ENCODE data around the gene SCARF1.

SCARF1 gene

GRCh38 chr17:1629504-1630310 lies 15.8 kb downstream of the SCARF1 start:
- peak in 31 of 58 donors; percentile 12 to 65 (median 31) for DNase-seq

- peak; percentile 73 to 98 (median 96) for DNase-seq
Measured at GRCh38 chr17:1628856-1629503, 16.6 kb downstream of the SCARF1 start.

GRCh38 chr17:1627982-1628855 lies 17.3 kb downstream of the SCARF1 start, which contains the start of gene SLC43A2:
Gene SLC43A2 (minus strand): TSS chr17:1628834. CDS start chr17:1627874, 960 bp downstream.
- peak in 57 of 58 donors; percentile 39 to 91 (median 80) for DNase-seq

- peak in 16 of 58 donors; percentile 13 to 47 (median 32) for DNase-seq
Measured at GRCh38 chr17:1627182-1627981, 18.1 kb downstream of the SCARF1 start.

GRCh38 chr17:1626333-1626732 lies 19.2 kb downstream of the SCARF1 start:
- DNase-seq = no peak

GRCh38 chr17:1625581-1625980 lies 20.0 kb downstream of the SCARF1 start:
- no peak for DNase-seq

GRCh38 chr17:1625053-1625452 lies 20.5 kb downstream of the SCARF1 start:
- DNase-seq = no peak

- no peak for DNase-seq
Measured at GRCh38 chr17:1624650-1625049, 20.9 kb downstream of the SCARF1 start.

GRCh38 chr17:1623057-1623630 lies 22.4 kb downstream of the SCARF1 start:
- no peak for DNase-seq

GRCh38 chr17:1621273-1621954 lies 24.1 kb downstream of the SCARF1 start:
- DNase-seq = no peak

GRCh38 chr17:1620486-1620885 lies 25.0 kb downstream of the SCARF1 start:
- DNase-seq = no peak

GRCh38 chr17:1617620-1618174 lies 27.8 kb downstream of the SCARF1 start:
- DNase-seq = no peak

GRCh38 chr17:1616101-1616500 lies 29.4 kb downstream of the SCARF1 start:
- no peak for DNase-seq

- no peak for DNase-seq
Measured at GRCh38 chr17:1612400-1612799, 33.1 kb downstream of the SCARF1 start.

- peak in 1 of 58 donors; percentile 56 for DNase-seq
Measured at GRCh38 chr17:1611715-1612114, 33.8 kb downstream of the SCARF1 start.

GRCh38 chr17:1608676-1609075 lies 36.9 kb downstream of the SCARF1 start:
- DNase-seq = no peak

- no peak for DNase-seq
Measured at GRCh38 chr17:1607971-1608320, 37.6 kb downstream of the SCARF1 start.

- peak in 1 of 58 donors; percentile 55 for DNase-seq
Measured at GRCh38 chr17:1606352-1606985, 39.1 kb downstream of the SCARF1 start.

Measured in anterior cingulate cortex (tissue), 58 donors.